ENCODE results near the gene RORC. TPM values are rescaled to one million over a fixed set of nuclear protein-coding genes. Genes with fewer than 3 reads are reported as not detected.
A peak's percentile ranks its signal among the peaks of the same experiment; 100 is the strongest.

Gene RORC
- total and polyA plus RNA-seq, 4 donors: 7.6 to 24.7 (median 9.6) TPM

DNA sequence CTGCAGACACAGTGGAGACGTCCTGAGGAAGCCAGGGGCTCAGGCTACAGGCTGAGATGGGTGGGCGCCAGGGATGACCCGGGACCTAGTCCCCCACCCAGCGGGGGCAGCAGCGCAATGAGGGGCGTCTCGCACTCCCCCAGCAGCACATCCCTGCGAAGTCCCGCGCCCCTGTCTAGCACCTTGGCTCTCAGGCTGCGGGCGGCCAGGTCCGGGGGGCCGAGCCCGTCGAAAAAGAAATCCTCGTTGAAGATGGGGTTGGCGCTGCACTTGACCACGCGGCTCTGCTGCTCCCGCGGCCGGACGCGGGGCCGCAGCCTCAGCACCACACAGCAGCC is 6.3 kb upstream of the RORC start:
- no peak for DNase-seq
- Histone ChIP-seq H3K9ac (ENCODE audit: insufficient read depth in 1 of 2, low read length in 2 of 2) (no peak overlapping the region), H3K9me3 (ENCODE audit: control insufficient read depth in 4 of 4, insufficient read depth in 3 of 4, low read length in 3 of 4) (no peaks in the 10 kb centered on the region), H3K27me3 (ENCODE audit: control insufficient read depth in 3 of 3, insufficient read depth in 3 of 3, low read length in 2 of 3) (peaks cover 0 to 38% (median 35%) of the 10 kb centered on the region in 3 donors), H3K4me1 (ENCODE audit: control insufficient read depth in 5 of 5, insufficient read depth in 5 of 5, low read length in 5 of 5) (peaks cover 0 to 22% (median 7%) of the 10 kb centered on the region in 5 donors), H3K4me3 (no peak overlapping the region), H3K27ac (ENCODE audit: low read depth in 1 of 2, low read length in 1 of 2) (no peak overlapping the region), H3K36me3 (ENCODE audit: control insufficient read depth in 4 of 4, insufficient read depth in 4 of 4, low read length in 4 of 4) (no peaks in the 10 kb centered on the region)
- no peak for ATAC-seq (ENCODE audit: insufficient read depth, low FRiP score)
- WGBS, 2 donors: 12 to 17% methylated on average over 26 of the region's 26 CpGs
- TF ChIP-seq, protein P1, sequence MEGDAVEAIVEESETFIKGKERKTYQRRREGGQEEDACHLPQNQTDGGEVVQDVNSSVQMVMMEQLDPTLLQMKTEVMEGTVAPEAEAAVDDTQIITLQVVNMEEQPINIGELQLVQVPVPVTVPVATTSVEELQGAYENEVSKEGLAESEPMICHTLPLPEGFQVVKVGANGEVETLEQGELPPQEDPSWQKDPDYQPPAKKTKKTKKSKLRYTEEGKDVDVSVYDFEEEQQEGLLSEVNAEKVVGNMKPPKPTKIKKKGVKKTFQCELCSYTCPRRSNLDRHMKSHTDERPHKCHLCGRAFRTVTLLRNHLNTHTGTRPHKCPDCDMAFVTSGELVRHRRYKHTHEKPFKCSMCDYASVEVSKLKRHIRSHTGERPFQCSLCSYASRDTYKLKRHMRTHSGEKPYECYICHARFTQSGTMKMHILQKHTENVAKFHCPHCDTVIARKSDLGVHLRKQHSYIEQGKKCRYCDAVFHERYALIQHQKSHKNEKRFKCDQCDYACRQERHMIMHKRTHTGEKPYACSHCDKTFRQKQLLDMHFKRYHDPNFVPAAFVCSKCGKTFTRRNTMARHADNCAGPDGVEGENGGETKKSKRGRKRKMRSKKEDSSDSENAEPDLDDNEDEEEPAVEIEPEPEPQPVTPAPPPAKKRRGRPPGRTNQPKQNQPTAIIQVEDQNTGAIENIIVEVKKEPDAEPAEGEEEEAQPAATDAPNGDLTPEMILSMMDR (IDR thresholded peaks at IDR 0.05; ENCODE audit: control extremely low read depth, extremely low read depth): no peak

DNA sequence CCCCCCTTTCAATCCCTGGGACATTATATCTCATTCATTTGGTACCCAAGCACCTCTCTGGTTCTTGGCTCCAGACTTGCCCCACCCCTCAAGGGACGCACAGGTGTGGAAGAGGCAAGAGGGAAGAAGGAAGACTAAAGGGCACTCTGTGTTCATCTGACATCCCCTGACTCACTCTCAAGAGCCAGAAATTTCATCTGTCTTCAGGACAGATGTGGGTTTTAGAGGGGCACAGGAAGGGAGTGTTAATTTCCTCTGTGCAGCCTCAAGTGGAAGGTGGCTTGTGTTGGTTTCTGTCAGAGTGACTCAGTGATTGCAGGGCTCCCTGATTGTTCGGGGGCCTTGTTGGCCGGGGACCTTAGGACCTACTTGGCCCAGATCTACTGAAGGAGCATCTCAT is 5.6 kb upstream of the RORC start:
- Histone ChIP-seq H3K4me1 (ENCODE audit: control insufficient read depth in 5 of 5, insufficient read depth in 5 of 5, low read length in 5 of 5) (peaks cover 0 to 29% (median 7%) of the 10 kb centered on the region in 5 donors), H3K9ac (ENCODE audit: insufficient read depth in 1 of 2, low read length in 2 of 2) (no peak overlapping the region), H3K9me3 (ENCODE audit: control insufficient read depth in 4 of 4, insufficient read depth in 3 of 4, low read length in 3 of 4) (no peaks in the 10 kb centered on the region), H3K27ac (ENCODE audit: low read depth in 1 of 2, low read length in 1 of 2) (peak overlapping the region in 1 of 2 donors; percentile 12), H3K4me3 (no peak overlapping the region), H3K27me3 (ENCODE audit: control insufficient read depth in 3 of 3, insufficient read depth in 3 of 3, low read length in 2 of 3) (peaks cover 0 to 38% (median 35%) of the 10 kb centered on the region in 3 donors), H3K36me3 (ENCODE audit: control insufficient read depth in 4 of 4, insufficient read depth in 4 of 4, low read length in 4 of 4) (no peaks in the 10 kb centered on the region)
- TF ChIP-seq, protein P1 (IDR thresholded peaks at IDR 0.05; ENCODE audit: control extremely low read depth, extremely low read depth): no peak
- WGBS, 2 donors: 22 to 42% methylated on average over 3 of the region's 3 CpGs
- DNase-seq (no peak), ATAC-seq (ENCODE audit: insufficient read depth, low FRiP score) (no peak)

DNA sequence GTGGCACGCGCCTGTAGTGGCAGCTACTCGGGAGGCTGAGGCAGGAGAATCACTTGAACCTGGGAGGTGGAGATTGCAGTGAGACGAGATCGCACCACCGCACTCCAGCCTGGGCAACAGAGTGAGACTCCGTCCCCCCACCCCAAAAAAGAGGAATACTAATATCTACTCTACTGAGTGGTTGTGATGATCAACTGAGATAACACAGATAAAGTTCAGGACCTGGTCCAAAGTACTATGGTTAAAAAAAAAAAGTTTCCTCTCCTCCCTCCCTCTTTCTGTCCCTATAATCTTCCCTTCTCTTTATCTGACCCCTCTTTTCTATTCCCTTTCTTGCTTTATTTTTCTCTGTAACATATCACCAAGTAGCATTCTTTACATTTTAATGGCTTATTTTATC is 4.0 kb upstream of the RORC start:
- TF ChIP-seq, protein P1 (IDR thresholded peaks at IDR 0.05; ENCODE audit: control extremely low read depth, extremely low read depth): no peak
- Histone ChIP-seq H3K36me3 (ENCODE audit: control insufficient read depth in 4 of 4, insufficient read depth in 4 of 4, low read length in 4 of 4) (no peaks in the 10 kb centered on the region), H3K9me3 (ENCODE audit: control insufficient read depth in 4 of 4, insufficient read depth in 3 of 4, low read length in 3 of 4) (no peaks in the 10 kb centered on the region), H3K27me3 (ENCODE audit: control insufficient read depth in 3 of 3, insufficient read depth in 3 of 3, low read length in 2 of 3) (peaks cover 0 to 31% (median 31%) of the 10 kb centered on the region in 3 donors), H3K4me3 (no peak overlapping the region), H3K4me1 (ENCODE audit: control insufficient read depth in 5 of 5, insufficient read depth in 5 of 5, low read length in 5 of 5) (peaks cover 0 to 32% (median 14%) of the 10 kb centered on the region in 5 donors), H3K9ac (ENCODE audit: insufficient read depth in 1 of 2, low read length in 2 of 2) (no peak overlapping the region), H3K27ac (ENCODE audit: low read depth in 1 of 2, low read length in 1 of 2) (no peak overlapping the region)
- no peak for DNase-seq
- WGBS, 2 donors: 93 to 98% methylated on average over 7 of the region's 7 CpGs
- no peak for ATAC-seq (ENCODE audit: insufficient read depth, low FRiP score)

DNA sequence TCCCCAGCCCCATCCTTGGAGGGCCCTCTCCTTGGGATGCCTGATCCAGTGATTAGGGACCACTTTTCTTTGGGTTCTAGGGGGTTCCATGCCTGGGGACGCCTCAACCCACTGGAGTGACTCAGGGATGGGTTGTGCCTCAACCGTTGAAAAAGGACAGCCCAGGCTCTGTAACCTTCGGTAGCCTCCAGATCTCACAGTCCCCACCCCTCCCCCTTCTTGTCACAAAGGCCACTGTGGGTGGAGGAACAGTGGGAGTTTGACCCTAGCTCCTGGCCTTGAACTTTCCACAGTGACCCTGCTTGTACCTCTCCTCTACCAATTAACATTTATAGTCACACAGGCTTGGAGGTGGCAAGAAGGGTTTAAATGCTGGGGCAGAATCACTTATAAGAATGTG is 2.6 kb upstream of the RORC start:
- 39 to 57% methylated on average over 3 of the region's 3 CpGs for WGBS, 2 donors
- TF ChIP-seq, protein P1 (IDR thresholded peaks at IDR 0.05; ENCODE audit: control extremely low read depth, extremely low read depth): no peak
- no peaks in the 10 kb centered on the region for H3K36me3 ChIP-seq (ENCODE audit: control insufficient read depth in 4 of 4, insufficient read depth in 4 of 4, low read length in 4 of 4)
- no peak overlapping the region for H3K4me3 ChIP-seq
- no peak overlapping the region for H3K27ac ChIP-seq (ENCODE audit: low read depth in 1 of 2, low read length in 1 of 2)
- no peaks in the 10 kb centered on the region for H3K9me3 ChIP-seq (ENCODE audit: control insufficient read depth in 4 of 4, insufficient read depth in 3 of 4, low read length in 3 of 4)
- DNase-seq (no peak), ATAC-seq (ENCODE audit: insufficient read depth, low FRiP score) (no peak)
- H3K4me1 ChIP-seq (ENCODE audit: control insufficient read depth in 5 of 5, insufficient read depth in 5 of 5, low read length in 5 of 5): peaks cover 0 to 33% (median 16%) of the 10 kb centered on the region in 5 donors
- peaks cover 0 to 21% (median 20%) of the 10 kb centered on the region in 3 donors for H3K27me3 ChIP-seq (ENCODE audit: control insufficient read depth in 3 of 3, insufficient read depth in 3 of 3, low read length in 2 of 3)
- no peak overlapping the region for H3K9ac ChIP-seq (ENCODE audit: insufficient read depth in 1 of 2, low read length in 2 of 2)

Data from lung (tissue), 12 donors.